ENCODE measurements around the gene OSR1. TPM values are rescaled to one million over a fixed set of nuclear protein-coding genes. Genes with fewer than 3 reads are reported as not detected.
"Not testable (repeated sequence)": the region's sequence is repeated elsewhere in the genome, so short reads cannot be mapped to it uniquely, and the experiment has no call there.

Gene OSR1
- total RNA-seq, 1 donor from 2014 or later, result 2.7 TPM

- intact Hi-C loops (cut with micrococcal nuclease), result no loop called here
- no peak for DNase-seq
- TF ChIP-seq, protein P1, sequence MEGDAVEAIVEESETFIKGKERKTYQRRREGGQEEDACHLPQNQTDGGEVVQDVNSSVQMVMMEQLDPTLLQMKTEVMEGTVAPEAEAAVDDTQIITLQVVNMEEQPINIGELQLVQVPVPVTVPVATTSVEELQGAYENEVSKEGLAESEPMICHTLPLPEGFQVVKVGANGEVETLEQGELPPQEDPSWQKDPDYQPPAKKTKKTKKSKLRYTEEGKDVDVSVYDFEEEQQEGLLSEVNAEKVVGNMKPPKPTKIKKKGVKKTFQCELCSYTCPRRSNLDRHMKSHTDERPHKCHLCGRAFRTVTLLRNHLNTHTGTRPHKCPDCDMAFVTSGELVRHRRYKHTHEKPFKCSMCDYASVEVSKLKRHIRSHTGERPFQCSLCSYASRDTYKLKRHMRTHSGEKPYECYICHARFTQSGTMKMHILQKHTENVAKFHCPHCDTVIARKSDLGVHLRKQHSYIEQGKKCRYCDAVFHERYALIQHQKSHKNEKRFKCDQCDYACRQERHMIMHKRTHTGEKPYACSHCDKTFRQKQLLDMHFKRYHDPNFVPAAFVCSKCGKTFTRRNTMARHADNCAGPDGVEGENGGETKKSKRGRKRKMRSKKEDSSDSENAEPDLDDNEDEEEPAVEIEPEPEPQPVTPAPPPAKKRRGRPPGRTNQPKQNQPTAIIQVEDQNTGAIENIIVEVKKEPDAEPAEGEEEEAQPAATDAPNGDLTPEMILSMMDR (IDR thresholded peaks at IDR 0.05; ENCODE audit: borderline replicate concordance), result no peak
- H3K27ac ChIP-seq (replicated peaks), result no peak overlapping the region
- no peaks in the 10 kb centered on the region for H3K36me3 ChIP-seq
- H3K27me3 ChIP-seq (ENCODE audit: low read depth), result no peaks in the 10 kb centered on the region
- H3K4me3 ChIP-seq, result no peak overlapping the region
- no peaks in the 10 kb centered on the region for H3K4me1 ChIP-seq
- H3K9me3 ChIP-seq (replicated peaks), result no peaks in the 10 kb centered on the region
Observed at GRCh38 chr2:19319064-19319463, 39.4 kb downstream of the OSR1 start.

- no peaks in the 10 kb centered on the region for H3K36me3 ChIP-seq
- H3K9me3 ChIP-seq (replicated peaks), result no peaks in the 10 kb centered on the region
- H3K27me3 ChIP-seq (ENCODE audit: low read depth), result no peaks in the 10 kb centered on the region
- TF ChIP-seq, protein P1 (IDR thresholded peaks at IDR 0.05; ENCODE audit: borderline replicate concordance), result no peak
- H3K27ac ChIP-seq (replicated peaks), result no peak overlapping the region
- intact Hi-C loops (cut with micrococcal nuclease), result no loop called here
- DNase-seq, result no peak
- no peak overlapping the region for H3K4me3 ChIP-seq
- no peaks in the 10 kb centered on the region for H3K4me1 ChIP-seq
Observed at GRCh38 chr2:19313553-19313952, 44.9 kb downstream of the OSR1 start.

DNA sequence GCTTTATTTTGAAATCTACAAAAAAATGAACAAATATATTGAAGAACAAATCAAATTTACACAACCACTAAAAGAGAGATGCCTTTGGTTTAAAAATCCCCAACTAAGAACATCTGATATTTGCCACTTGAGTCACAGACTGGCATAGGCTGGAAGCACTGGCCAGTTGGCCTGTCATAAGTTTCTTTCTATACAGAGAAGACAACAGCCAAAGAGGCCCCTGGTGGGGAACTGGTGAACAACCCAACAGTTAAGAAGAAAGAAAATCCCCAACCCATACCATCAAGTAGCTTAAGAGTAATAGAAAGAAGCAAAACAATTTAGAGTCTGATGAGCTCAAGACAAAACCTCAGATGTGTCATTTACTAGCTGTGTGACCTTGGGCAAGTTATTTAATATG, 45.5 kb downstream of the OSR1 start:
- no peaks in the 10 kb centered on the region for H3K27me3 ChIP-seq (ENCODE audit: low read depth)
- H3K27ac ChIP-seq (replicated peaks), result no peak overlapping the region
- DNase-seq, result no peak
- no peaks in the 10 kb centered on the region for H3K36me3 ChIP-seq
- TF ChIP-seq, protein P1 (IDR thresholded peaks at IDR 0.05; ENCODE audit: borderline replicate concordance), result peak; percentile 46
- intact Hi-C loops (cut with micrococcal nuclease), result no loop called here
- H3K9me3 ChIP-seq (replicated peaks), result no peaks in the 10 kb centered on the region
- no peaks in the 10 kb centered on the region for H3K4me1 ChIP-seq
- H3K4me3 ChIP-seq, result no peak overlapping the region

GRCh38 chr2:19306065-19306464, 52.4 kb downstream of the OSR1 start:
- DNase-seq; H3K27me3 ChIP-seq (ENCODE audit: low read depth); H3K36me3 ChIP-seq; H3K4me3 ChIP-seq; H3K9me3 ChIP-seq (replicated peaks); H3K4me1 ChIP-seq; H3K27ac ChIP-seq (replicated peaks); intact Hi-C loops (cut with micrococcal nuclease): not testable (repeated sequence)

GRCh38 chr2:19305400-19306055, 52.9 kb downstream of the OSR1 start:
- intact Hi-C loops (cut with micrococcal nuclease); H3K4me3 ChIP-seq; H3K4me1 ChIP-seq: not testable (repeated sequence)

GRCh38 chr2:19301706-19302105, 56.7 kb downstream of the OSR1 start:
- intact Hi-C loops (cut with micrococcal nuclease), result no loop called here
- Histone ChIP-seq H3K9me3 (replicated peaks) (no peaks in the 10 kb centered on the region), H3K27me3 (ENCODE audit: low read depth) (no peaks in the 10 kb centered on the region), H3K4me3 (no peak overlapping the region), H3K27ac (replicated peaks) (no peak overlapping the region), H3K36me3 (no peaks in the 10 kb centered on the region), H3K4me1 (peaks cover 5% of the 10 kb centered on the region)
- TF ChIP-seq, protein P1 (IDR thresholded peaks at IDR 0.05; ENCODE audit: borderline replicate concordance), result no peak
- DNase-seq, result no peak

More at GRCh38 chr2:19305400-19306055, 52.9 kb downstream of the OSR1 start:
- not testable (repeated sequence) for DNase-seq; H3K27me3 ChIP-seq (ENCODE audit: low read depth); H3K27ac ChIP-seq (replicated peaks); H3K9me3 ChIP-seq (replicated peaks); H3K36me3 ChIP-seq

Small RNAs within 50 kb of the gene (microRNA-seq; reads per million reads assigned to microRNA genes)
- not detected for gene MIR4757

Measured in left ventricle myocardium inferior (tissue), 1 donor.